Activated CD8-positive, alpha-beta memory T cell treated with anti-CD3 and anti-CD28 coated beads for 24 hours (primary cell): ENCODE measurements around the gene HHIPL1.
"Not testable (repeated sequence)": the region's sequence is repeated elsewhere in the genome, so short reads cannot be mapped to it uniquely, and the experiment has no call there.

Source experiments
- DNase-seq: peaks from one replicate; pipeline ENCODE4 v3.0.0-alpha.2; 2020

Gene HHIPL1

GRCh38 chr14:99636487-99636886, 8.4 kb upstream of the HHIPL1 start:
- no peak for DNase-seq

DNA sequence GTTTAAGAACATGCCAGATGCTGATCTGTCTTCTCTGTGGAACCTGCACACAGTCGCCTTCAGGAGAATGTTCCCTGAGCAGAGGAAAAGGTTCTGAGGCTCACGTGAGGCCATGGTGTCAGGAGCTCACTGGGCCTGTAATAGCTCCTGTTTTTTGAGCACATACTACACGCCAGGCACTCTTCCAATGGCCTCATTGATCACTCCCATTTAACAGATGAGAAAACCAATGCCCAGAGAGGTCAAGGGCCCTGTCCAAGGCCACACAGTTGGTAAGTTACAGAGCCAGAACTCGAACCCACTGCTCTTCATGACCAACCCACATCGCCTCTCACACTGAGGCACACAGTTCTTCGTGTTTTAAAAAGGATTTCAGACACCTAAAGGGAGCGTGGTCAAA, 7.3 kb upstream of the HHIPL1 start:
- DNase-seq: no peak

GRCh38 chr14:99642771-99643170, 2.2 kb upstream of the HHIPL1 start:
- not testable (repeated sequence) for DNase-seq

DNA sequence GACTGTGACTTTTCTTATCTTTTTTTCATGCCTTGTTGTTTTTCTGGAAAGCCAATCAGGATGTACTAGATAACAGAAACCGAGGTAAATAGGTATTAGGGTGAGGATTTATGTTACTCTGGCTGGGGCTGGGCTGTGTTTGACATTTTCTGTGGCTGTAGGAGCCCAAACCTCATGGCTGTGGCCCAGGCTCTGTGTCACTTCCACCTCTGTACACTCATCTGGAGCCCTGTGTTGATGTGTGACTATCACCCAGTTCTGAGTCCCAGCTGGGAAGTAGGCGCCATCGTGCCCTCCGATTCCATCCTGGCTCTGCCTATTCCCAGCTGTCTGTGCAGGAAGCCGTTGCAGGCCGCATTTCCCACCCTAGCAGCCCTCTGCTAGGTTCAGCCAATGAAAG, 1.6 kb upstream of the HHIPL1 start:
- no peak for DNase-seq

GRCh38 chr14:99644035-99644587, 818 bp upstream of the HHIPL1 start:
- DNase-seq: no peak

- DNase-seq: no peak
Measured at GRCh38 chr14:99645545-99646505, 896 bp downstream of the HHIPL1 start.

- no peak for DNase-seq
Measured at GRCh38 chr14:99647411-99647810, 2.5 kb downstream of the HHIPL1 start.

DNA sequence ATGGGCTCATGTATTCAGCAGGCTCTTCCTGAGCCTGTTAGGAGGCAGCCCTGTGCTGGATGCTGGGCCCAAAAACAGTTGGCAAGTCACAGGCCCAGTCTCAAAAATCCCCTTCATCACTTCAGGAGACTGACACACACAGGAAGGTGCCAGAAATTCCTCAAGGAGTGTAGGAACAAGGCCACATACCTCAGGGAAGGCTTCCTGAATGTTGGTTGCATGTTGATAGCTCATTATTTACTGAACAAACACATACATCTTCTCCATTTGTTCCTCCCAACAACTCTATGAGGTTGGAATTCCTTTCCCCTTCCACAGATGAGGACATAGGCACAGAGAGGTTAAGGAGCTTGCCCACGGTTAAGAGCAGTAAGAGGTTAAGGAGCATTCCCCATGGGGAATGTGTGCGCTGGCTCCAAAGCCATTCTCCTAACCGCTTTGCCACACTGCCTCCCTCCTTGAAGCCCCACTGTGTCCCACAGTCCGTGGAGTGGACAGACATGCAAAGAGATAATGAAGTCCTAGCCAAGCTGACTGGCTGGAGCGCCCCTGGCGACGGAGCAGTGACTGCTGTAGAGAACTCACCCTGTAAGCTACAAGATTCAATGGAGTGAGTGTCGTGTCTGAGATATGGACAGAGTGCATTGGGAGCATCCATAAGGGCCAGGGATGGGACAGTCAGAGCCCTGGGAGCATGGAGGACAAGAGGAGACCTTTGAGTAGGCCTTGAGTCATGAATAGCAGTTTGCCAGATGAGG, 3.3 kb downstream of the HHIPL1 start:
- DNase-seq: no peak

DNA sequence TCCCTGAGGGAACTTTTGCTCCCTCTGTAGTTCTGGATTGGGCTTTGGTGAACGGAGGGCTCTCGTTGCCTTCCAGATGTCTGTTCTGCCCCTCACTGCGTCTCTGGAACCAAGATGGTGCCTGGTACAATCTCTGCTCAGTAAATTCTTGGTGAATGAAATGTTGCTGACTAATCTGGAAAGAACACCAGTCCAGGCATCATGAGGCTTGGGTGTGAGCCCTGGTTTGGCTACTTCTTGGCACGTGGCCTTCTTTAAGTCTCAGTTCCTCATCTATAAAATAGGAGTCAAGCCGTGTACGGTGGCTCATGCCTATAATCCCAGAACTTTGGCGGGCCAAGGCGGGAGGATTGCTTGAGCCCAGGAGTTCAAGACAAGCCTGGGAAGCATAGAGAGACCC, 4.3 kb downstream of the HHIPL1 start:
- no peak for DNase-seq

DNA sequence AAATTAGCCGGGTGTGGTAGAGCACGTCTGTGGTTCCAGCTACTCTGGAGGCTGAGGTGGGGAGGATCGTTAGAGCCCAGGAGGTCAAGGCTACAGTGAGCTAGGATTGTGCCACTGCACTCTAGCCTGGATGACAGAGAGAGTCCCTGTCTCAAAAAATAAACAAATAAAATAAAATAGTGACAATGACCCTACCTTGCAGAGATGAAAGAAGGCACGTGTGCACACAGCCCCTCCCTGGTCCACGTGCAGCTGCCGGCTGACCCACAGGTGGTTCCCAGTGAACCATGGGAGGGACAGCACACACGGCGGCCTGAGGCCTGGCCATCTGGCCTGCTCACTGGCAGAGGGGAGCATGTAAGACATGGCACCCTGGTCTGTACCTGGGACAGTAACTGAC, 4.7 kb downstream of the HHIPL1 start:
- DNase-seq: no peak

- no peak for DNase-seq
Measured at GRCh38 chr14:99650189-99650588, 5.3 kb downstream of the HHIPL1 start.

GRCh38 chr14:99651953-99652746, 7.2 kb downstream of the HHIPL1 start:
- no peak for DNase-seq

DNA sequence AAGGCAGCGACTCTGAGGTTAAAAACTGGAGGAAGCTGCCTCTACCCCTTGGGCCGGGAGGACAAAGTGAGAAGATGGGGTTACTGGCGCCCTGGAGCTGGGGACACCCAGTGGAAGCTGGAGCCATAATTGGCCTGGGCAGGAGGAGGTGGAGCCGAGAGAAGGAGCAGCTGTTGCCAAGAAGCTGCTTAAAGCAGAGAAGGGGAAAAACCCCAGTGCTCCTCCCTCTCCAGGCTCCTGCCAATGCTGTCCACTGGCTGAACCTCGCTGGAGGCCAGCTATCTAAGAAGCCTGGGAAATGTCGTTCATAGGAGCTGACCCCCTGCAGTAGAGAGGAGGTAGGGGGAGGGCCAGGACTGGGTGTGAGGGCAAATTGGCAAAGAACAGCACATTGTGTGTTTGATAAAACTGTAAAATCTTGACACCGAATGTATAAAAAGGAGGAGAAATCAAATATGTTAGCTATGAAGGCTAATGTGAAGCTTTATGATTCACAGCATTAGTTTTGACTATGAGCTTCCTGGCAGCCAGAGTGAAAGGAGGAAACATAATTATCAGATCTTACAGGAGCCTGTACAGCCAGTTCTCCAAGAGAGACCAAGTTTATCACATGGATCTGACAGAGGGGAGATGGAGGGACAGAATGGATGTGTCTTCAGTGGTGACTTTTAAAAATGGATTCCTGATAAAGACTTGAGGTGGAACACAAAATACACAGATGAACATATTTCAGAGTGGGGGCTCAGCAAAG, 9.5 kb downstream of the HHIPL1 start:
- DNase-seq: no peak

- no peak for DNase-seq
Measured at GRCh38 chr14:99655521-99655920, 10.6 kb downstream of the HHIPL1 start.

- DNase-seq: no peak
Measured at GRCh38 chr14:99656171-99656570, 11.2 kb downstream of the HHIPL1 start.

DNA sequence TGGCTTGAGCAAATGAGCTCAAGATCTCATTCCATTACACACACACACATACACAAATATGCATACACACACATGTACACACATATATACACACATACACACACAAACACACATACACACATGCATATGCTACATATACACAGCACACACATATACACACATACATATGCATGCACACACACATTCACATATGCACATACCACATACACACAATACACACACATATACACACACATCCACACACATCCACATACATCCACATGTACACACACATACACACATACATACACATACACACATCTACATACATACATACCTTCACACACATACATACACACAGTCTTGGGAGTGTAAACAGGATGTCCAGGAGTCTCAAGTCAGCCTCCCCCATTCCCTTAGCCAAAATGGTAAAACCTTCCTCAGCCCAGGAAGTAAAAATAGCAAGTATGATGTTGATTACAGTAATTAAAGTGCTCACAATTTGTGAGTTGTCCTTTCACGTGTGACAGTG, 12.8 kb downstream of the HHIPL1 start:
- no peak for DNase-seq

- no peak for DNase-seq
Measured at GRCh38 chr14:99658218-99658845, 13.4 kb downstream of the HHIPL1 start.

- DNase-seq: no peak
Measured at GRCh38 chr14:99659333-99659741, 14.4 kb downstream of the HHIPL1 start.

GRCh38 chr14:99660006-99660566, 15.2 kb downstream of the HHIPL1 start:
- DNase-seq: no peak

GRCh38 chr14:99660794-99661193, 15.9 kb downstream of the HHIPL1 start:
- no peak for DNase-seq

DNA sequence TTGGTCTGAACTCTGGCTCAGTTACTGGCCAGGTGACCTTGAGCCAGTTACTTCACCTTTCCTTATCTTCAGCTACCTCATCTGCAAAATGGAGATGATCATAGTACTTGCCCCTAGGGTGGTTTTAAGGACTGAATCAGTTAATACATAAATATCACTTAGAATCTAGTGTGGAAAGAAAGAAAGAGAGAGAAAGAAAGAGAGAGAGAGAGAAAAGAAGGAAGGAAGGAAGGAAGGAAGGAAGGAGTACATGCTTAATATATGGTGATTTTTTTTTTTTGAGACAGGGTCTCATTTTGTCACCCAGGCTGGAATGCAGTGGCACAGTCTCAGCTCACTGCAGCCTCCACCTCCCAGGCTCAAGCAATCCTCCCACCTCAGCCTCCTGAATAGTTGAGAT, 16.3 kb downstream of the HHIPL1 start:
- not testable (repeated sequence) for DNase-seq
